HG02840 (cell line): ENCODE measurements around the gene RFC4.

Experiments used
- ATAC-seq: cut with Tn5 transposase; IDR thresholded peaks from one replicate; pipeline ENCODE4 v1.9.1; 2021; ENCODE audit warnings: mild to moderate bottlenecking, moderate library complexity, moderate number of reproducible peaks; ENCODE audit not compliant: unreplicated experiment, low FRiP score

The RFC4 gene

GRCh38 chr3:186788482-186789370 is 17.6 kb downstream of the RFC4 start:
- no peak for ATAC-seq

- ATAC-seq: no peak
These were observed 18.4 kb downstream of the RFC4 start for GRCh38 chr3:186787642-186788481.

- no peak for ATAC-seq
These were observed 19.4 kb downstream of the RFC4 start for GRCh38 chr3:186786922-186787321.

DNA sequence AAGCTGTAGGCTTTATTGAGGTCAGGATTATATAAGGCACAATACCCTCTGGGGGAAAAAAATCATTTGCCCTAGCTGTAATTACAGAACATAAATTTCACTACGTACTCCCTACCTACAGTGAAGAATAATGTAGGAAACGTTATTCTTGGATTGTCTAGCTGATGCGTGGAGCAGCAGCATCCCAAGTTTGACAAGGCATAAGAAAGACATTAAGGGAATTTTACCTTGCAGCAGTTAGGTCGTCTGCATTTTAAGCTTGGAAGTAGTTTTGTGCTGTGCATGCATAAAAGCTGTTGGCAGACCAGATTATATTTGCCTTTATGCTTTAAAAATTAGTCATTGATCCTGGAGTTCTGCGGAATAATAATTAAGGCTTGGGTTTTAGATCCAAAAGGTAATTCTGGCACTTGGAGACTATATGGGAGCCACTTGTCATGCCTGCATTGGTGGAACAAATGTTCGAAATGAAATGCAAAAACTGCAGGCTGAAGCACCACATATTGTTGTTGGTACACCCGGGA is 20.7 kb downstream of the RFC4 start:
- ATAC-seq: no peak

DNA sequence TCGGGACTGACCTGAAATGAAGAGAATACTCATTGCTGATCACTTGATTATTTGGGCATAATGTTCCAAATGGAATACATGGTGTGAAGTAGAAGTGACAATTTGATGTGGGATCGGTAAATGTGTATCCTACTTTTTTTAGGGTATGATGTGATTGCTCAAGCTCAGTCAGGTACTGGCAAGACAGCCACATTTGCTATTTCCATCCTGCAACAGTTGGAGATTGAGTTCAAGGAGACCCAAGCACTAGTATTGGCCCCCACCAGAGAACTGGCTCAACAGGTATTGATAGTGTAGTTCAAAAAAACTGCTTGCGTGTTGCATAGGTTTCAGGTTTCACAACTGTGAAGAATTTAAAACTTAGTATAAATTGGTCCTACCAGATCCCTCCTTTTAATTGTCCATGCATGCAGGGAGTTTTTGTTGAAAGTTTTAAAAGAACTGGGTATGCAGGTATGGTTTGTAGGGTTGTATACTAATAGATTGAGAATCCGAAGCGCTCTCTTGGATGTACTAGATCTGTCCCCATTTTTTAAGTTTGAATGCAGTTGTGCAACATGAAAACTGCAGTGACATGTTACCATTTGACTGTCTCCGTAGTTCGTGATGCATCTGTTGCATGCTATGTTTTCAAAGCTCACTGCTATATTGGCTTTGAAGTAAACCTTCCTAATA is 21.3 kb downstream of the RFC4 start:
- ATAC-seq: no peak

DNA sequence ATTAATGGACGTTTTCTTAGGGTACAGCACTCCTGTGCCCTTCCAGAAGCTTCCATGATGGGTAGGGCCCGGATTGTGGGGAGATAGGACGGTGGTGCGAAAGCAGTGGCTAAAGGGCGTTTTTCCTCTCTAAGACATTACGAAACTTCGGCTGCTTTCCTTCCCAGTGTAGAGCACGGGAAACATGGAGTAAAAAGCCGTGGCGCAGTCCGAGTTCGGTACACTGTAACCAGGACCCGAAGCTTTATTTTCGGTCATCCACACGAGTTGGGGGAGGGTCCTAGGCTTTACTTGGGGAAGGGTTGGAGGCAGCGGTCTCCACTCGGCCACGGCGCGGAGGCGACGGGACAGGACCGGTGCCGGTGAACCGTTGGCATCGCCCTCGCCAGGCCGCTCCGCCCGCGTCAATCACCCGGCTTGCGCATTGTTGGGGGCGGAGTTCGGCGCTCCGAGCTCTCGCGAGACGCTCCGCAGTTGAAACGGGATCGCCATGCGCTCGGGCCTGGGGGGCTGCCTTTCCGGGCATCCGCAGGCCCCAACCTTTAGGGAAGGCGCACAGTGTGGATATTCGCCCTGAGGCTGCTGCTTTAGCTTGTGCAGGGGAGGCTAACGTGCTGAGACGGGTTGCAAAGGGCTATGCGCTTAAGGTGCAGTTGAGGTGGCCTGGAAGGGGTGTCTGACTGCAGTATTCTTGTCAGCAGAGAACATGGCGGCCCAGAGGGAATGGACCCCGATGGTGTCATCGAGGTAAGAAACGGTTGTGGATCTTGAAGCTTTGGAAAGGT is 22.4 kb downstream of the RFC4 start:
- peak; percentile 46 for ATAC-seq

DNA sequence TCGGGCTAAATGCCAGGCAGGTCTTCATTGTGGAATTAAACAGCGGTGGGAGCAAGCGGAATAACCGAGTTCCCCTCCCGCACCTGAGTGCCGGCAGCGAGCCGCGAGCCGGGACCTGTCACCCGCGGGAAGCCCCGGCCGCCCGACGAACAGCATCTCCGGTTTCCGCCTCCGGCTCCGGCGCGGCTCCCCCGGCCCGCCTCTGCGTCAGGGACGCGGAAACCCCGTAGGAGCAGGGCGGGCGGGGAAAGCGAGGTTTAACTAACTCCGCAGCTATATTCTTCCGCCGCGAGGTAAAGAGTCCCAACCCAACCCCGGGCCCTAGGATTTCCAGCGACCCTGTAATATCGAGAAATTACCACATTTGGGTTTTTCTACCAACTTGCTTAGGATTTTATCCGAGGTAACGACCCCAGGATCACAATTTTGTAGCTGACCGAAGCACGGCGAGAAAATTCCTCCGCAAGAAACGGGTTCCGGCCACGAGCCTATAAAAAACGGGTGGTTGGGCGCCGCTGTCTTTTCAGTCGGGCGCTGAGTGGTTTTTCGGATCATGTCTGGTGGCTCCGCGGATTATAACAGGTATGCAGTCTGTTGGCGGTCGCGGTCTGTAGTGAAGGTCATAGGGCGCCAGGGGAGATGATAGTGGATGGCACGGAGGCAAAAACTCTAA is 23.1 kb downstream of the RFC4 start, which contains the start of gene EIF4A2:
TSS of gene EIF4A2 (plus strand) at position 520 of the 673 bp plus-strand sequence. CDS start at position 554, 34 bp downstream.
- ATAC-seq: peak; percentile 64

DNA sequence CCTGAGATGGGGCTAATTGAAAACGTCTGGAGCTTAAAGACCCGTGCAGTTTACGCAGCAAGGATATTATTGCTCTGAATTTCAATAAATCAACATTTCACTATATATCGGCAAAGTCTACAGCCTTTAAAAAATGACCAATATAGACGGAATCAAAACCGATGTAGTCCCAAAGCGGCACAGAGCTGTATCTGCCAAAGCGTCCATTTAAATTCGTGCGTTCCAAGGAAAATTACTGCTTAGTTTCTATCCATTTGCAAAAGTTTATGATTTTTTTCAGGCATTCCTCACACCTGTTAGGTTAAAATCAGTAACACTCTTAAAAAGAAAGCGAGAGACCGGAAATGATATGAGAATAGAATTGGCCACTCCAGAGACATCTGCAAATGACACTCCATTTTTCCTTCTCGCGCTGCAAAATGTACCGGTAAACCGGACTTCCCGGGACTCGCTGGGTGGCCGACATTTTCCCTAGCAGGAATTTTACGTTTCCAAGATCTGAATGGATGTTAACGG is 23.7 kb downstream of the RFC4 start:
- peak; percentile 8 for ATAC-seq

- ATAC-seq: no peak
These were observed 27.1 kb downstream of the RFC4 start for GRCh38 chr3:186779204-186779603.

GRCh38 chr3:186775999-186776398 is 30.3 kb downstream of the RFC4 start:
- ATAC-seq: no peak

DNA sequence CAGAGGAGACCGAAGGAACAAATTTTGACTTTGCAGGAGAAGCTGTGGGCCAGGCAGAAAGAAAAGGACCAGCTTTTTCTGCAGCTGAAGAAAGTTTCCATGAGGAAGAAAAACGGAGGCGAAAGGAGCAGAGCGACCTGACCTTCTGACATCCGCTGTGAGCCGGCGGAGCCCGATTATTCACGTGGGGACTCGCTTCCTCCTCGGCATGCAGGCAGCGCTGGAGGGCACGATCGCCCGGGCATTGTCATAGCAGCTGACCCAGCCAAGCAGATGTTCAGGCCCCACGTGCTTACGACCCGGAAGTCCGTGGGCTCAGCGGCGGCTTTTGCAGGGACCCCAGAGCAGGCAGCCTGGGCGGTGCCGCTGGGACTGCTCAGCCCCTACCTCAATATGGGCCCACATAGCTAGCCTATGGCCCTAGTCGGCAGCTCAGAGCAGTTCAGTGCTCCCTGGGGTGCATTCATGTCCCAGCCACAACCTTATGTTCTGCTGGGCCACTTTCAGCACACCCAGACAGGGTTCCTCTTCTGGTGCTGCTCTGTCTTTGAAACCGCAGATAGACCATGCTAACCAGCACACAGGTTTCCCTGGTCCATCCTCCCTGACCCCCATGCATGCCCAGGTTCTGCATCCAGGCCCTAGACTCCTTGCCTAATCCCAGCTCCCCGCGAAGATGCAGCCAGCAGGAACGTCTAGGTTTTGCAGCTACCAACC is 33.4 kb downstream of the RFC4 start:
- ATAC-seq: peak; percentile 85

- peak; percentile 32 for ATAC-seq
These were observed 34.0 kb downstream of the RFC4 start for GRCh38 chr3:186772281-186772694.

DNA sequence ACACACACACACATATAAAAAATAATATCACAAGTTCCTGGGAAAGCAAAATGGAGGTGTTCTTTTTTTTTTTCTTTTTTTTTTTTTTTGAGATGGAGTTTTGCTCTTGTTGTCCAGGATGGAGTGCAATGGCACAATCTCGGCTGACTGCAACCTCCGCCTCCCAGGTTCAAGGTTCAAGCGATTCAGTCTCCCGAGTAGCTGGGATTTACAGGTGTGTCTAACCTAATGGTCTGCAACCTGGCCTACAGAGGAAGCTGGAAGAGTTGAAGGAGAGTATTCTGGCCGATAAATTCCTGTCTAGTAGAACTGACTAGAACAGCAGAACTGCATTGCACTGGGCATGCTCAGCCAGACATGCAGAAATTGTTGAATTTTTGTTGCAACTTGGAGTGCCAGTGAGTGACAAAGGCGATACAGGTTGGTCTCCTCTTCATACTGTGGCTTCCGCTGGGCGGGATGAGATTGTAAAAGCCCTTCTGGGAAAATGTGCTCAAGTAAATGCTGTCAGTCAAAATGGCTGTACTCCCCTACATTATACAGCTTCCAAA is 45.3 kb downstream of the RFC4 start:
- ATAC-seq: no peak

- no peak for ATAC-seq
These were observed 46.0 kb downstream of the RFC4 start for GRCh38 chr3:186760141-186760833.

GRCh38 chr3:186759231-186759930 is 46.9 kb downstream of the RFC4 start:
- no peak for ATAC-seq

DNA sequence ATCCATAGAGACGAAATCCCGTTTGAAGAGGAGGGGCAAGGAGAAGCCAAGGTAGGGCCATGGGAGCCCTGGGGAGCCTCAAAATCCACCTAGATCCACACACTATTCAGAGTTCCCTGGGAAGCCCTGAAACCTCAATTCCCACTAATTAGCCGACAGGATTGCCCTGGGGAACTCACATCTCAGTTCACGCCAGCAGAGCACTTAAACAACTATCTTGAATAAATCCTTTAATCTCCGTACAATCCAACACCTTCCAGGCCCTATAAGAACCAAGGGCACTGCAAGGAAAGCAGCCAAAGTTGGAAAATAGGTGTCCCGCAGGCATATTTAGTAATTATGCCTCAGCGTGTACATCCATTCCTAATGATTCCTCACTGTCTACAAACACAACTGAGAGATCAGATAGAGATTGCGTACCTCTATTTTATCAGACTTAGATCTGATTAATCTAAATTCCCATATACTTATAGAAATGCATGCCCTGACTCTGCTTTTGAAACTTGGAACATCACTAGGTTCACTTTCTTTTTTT is 48.5 kb downstream of the RFC4 start:
- no peak for ATAC-seq

DNA sequence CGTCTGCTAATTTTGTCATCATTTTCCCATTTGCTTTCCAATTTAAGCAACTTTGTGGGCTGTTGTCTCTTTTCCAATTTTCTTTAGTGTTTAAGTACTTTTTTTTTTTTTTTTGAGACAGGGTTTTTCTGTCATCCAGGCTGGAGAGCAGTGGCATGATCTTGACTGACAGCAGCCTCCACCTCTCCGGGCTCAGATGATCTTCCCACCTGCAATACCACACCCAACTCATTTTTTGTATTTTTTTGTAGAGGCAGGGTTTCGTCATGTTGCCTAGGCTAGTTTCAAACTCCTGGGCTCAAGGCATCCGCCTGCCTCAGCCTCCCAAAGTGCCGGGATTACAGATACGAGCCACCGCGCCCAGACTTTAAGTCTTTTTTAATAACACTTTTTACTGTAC is 49.1 kb downstream of the RFC4 start:
- no peak for ATAC-seq
